Skin epidermis (tissue), 12 donors: ENCODE measurements around the gene TSPAN18.
A peak's percentile ranks its signal among the peaks of the same experiment; 100 is the strongest.

ENCODE experiments used
- H3K27ac ChIP-seq, 21 experiments: fragments of 200-600 bp; sonication (generic) in 11 of 21; one replicate each; pipeline ENCODE4 v1.5.0; 2020; ENCODE audit warnings: mild to moderate bottlenecking in 3 of 21, inconsistent platforms in 2 of 21, moderate library complexity in 2 of 21
- H3K4me3 ChIP-seq, 7 experiments: fragments of 200-600 bp; sonication (generic) in 2 of 7; one replicate each; pipeline ENCODE4 v1.5.0; 2020; ENCODE audit warnings: inconsistent platforms in 2 of 7, mild to moderate bottlenecking in 2 of 7, moderate library complexity in 1 of 7

Gene TSPAN18

GRCh38 chr11:44852952-44853351 is 126.2 kb downstream of the TSPAN18 start:
- H3K4me3 ChIP-seq = no peak overlapping the region
- no peak overlapping the region for H3K27ac ChIP-seq

- Histone ChIP-seq H3K27ac (peak overlapping the region in 3 of 21 experiments; percentile 3 to 33 (median 22)), H3K4me3 (no peak overlapping the region)
Observed at GRCh38 chr11:44853666-44854065, 126.9 kb downstream of the TSPAN18 start.

- peak overlapping the region in 4 of 21 experiments; percentile 13 to 50 (median 28) for H3K27ac ChIP-seq
- H3K4me3 ChIP-seq = no peak overlapping the region
Observed at GRCh38 chr11:44854086-44854485, 127.3 kb downstream of the TSPAN18 start.

GRCh38 chr11:44854741-44855492 is 128.2 kb downstream of the TSPAN18 start:
- peak overlapping the region in 4 of 21 experiments; percentile 13 to 50 (median 28) for H3K27ac ChIP-seq
- H3K4me3 ChIP-seq = no peak overlapping the region

GRCh38 chr11:44855493-44855849 is 128.7 kb downstream of the TSPAN18 start:
- no peak overlapping the region for H3K27ac ChIP-seq
- H3K4me3 ChIP-seq = no peak overlapping the region

- peak overlapping the region in 1 of 21 experiments; percentile 10 for H3K27ac ChIP-seq
- H3K4me3 ChIP-seq = no peak overlapping the region
Observed at GRCh38 chr11:44857490-44858090, 130.8 kb downstream of the TSPAN18 start.

GRCh38 chr11:44858796-44859527 is 132.2 kb downstream of the TSPAN18 start:
- Histone ChIP-seq H3K27ac (peak overlapping the region in 1 of 21 experiments; percentile 39), H3K4me3 (no peak overlapping the region)

GRCh38 chr11:44859528-44859925 is 132.8 kb downstream of the TSPAN18 start:
- Histone ChIP-seq H3K4me3 (no peak overlapping the region), H3K27ac (peak overlapping the region in 1 of 21 experiments; percentile 44)

GRCh38 chr11:44860346-44860745 is 133.6 kb downstream of the TSPAN18 start:
- no peak overlapping the region for H3K27ac ChIP-seq
- H3K4me3 ChIP-seq = no peak overlapping the region

- no peak overlapping the region for H3K4me3 ChIP-seq
- peak overlapping the region in 13 of 21 experiments; percentile 26 to 85 (median 61) for H3K27ac ChIP-seq
Observed at GRCh38 chr11:44861849-44862557, 135.2 kb downstream of the TSPAN18 start.

GRCh38 chr11:44862558-44863101 is 135.9 kb downstream of the TSPAN18 start:
- Histone ChIP-seq H3K4me3 (no peak overlapping the region), H3K27ac (peak overlapping the region in 7 of 21 experiments; percentile 7 to 85 (median 48))

- Histone ChIP-seq H3K27ac (peak overlapping the region in 2 of 21 experiments; percentile 15 to 61), H3K4me3 (no peak overlapping the region)
Observed at GRCh38 chr11:44863231-44863630, 136.5 kb downstream of the TSPAN18 start.

GRCh38 chr11:44865866-44866272 is 139.1 kb downstream of the TSPAN18 start:
- Histone ChIP-seq H3K27ac (peak overlapping the region in 1 of 21 experiments; percentile 21), H3K4me3 (no peak overlapping the region)

- no peak overlapping the region for H3K4me3 ChIP-seq
Observed at GRCh38 chr11:44866286-44866685, 139.5 kb downstream of the TSPAN18 start.

GRCh38 chr11:44868021-44868420 is 141.3 kb downstream of the TSPAN18 start:
- no peak overlapping the region for H3K27ac ChIP-seq

More at GRCh38 chr11:44866286-44866685, 139.5 kb downstream of the TSPAN18 start:
- peak overlapping the region in 1 of 21 experiments; percentile 21 for H3K27ac ChIP-seq

GRCh38 chr11:44868455-44869421 is 142.0 kb downstream of the TSPAN18 start:
- no peak overlapping the region for H3K27ac ChIP-seq
- no peak overlapping the region for H3K4me3 ChIP-seq

More at GRCh38 chr11:44868021-44868420, 141.3 kb downstream of the TSPAN18 start:
- H3K4me3 ChIP-seq = no peak overlapping the region

GRCh38 chr11:44870181-44870580 is 143.4 kb downstream of the TSPAN18 start:
- Histone ChIP-seq H3K27ac (no peak overlapping the region), H3K4me3 (no peak overlapping the region)

- Histone ChIP-seq H3K27ac (no peak overlapping the region), H3K4me3 (no peak overlapping the region)
Observed at GRCh38 chr11:44870615-44871176, 143.9 kb downstream of the TSPAN18 start.
